GM23338 (cell line): ENCODE results near the gene STX17. TPM values are rescaled to one million over a fixed set of nuclear protein-coding genes. Genes with fewer than 3 reads are reported as not detected.

ENCODE experiments used
- ATAC-seq: fragments of 200-7000 bp; cut with Tn5 transposase; 3 replicates; pipeline ENCODE4 v1.9.1; 2020
- DNase-seq: peaks from one replicate; pipeline ENCODE4 v3.0.0-alpha.2; 2015; ENCODE audit warnings: low spot score
- H2AFZ ChIP-seq: fragments of 200-600 bp; sonication (generic); 2 replicates; pipeline ENCODE4 v1.8.0; 2016; ENCODE audit warnings: antibody characterized with exemption, mild to moderate bottlenecking, moderate library complexity
- H3F3A ChIP-seq: fragments of 200-600 bp; sonication (generic); replicated peaks from 2 replicates; pipeline ENCODE4 v1.8.0; 2017; ENCODE audit warnings: antibody characterized with exemption, mixed run types, low read depth
- H3K27ac ChIP-seq: fragments of 200-600 bp; sonication (generic); 2 replicates; pipeline ENCODE4 v1.6.1; 2016; ENCODE audit warnings: low read depth
- H3K27me3 ChIP-seq: fragments of 200-600 bp; sonication (generic); 2 replicates; pipeline ENCODE4 v1.8.0; 2016; ENCODE audit warnings: mild to moderate bottlenecking, mixed run types, moderate library complexity; ENCODE audit not compliant: insufficient read depth
- H3K36me3 ChIP-seq: fragments of 200-600 bp; sonication (generic); 2 replicates; pipeline ENCODE4 v1.8.0; 2016; ENCODE audit warnings: mild to moderate bottlenecking; ENCODE audit not compliant: insufficient read depth
- H3K4me1 ChIP-seq: fragments of 200-600 bp; sonication (generic); 2 replicates; pipeline ENCODE4 v1.8.0; 2016; ENCODE audit warnings: mild to moderate bottlenecking, moderate library complexity; ENCODE audit not compliant: insufficient read depth
- H3K4me2 ChIP-seq: fragments of 200-600 bp; sonication (generic); 2 replicates; pipeline ENCODE4 v1.7.1; 2017; ENCODE audit warnings: mixed run types
- H3K4me3 ChIP-seq: fragments of 200-600 bp; sonication (generic); 2 replicates; pipeline ENCODE4 v1.6.1; 2016; ENCODE audit warnings: mixed run types
- H3K79me2 ChIP-seq: fragments of 200-600 bp; sonication (generic); replicated peaks from 2 replicates; pipeline ENCODE4 v1.8.0; 2017; ENCODE audit warnings: mild to moderate bottlenecking; ENCODE audit not compliant: insufficient read depth
- H3K9me2 ChIP-seq: fragments of 200-600 bp; sonication (generic); 2 replicates; pipeline ENCODE4 v1.8.0; 2017; ENCODE audit not compliant: insufficient read depth
- H4K20me1 ChIP-seq: fragments of 200-600 bp; sonication (generic); replicated peaks from 2 replicates; pipeline ENCODE4 v1.8.0; 2017; ENCODE audit warnings: mild to moderate bottlenecking; ENCODE audit not compliant: insufficient read depth
- H3K27ac Mint-ChIP-seq: 2 replicates; pipeline ENCODE4 v1.8.0; 2020; ENCODE audit warnings: inconsistent platforms, mild to moderate bottlenecking, moderate library complexity, mixed read lengths
- H3K27me3 Mint-ChIP-seq: 3 replicates; pipeline ENCODE4 v1.8.0; 2022; ENCODE audit warnings: low read depth, mild to moderate bottlenecking, moderate library complexity, mixed read lengths, inconsistent platforms; ENCODE audit not compliant: insufficient read depth, poor library complexity
- H3K36me3 Mint-ChIP-seq: 3 replicates; pipeline ENCODE4 v1.8.0; 2021; ENCODE audit warnings: low read depth, mild to moderate bottlenecking, inconsistent platforms, moderate library complexity, mixed read lengths
- H3K4me1 Mint-ChIP-seq: 3 replicates; pipeline ENCODE4 v1.8.0; 2020; ENCODE audit warnings: mild to moderate bottlenecking, inconsistent platforms, mixed read lengths
- H3K4me3 Mint-ChIP-seq: 3 replicates; pipeline ENCODE4 v1.8.0; 2021; ENCODE audit warnings: moderate library complexity, mild to moderate bottlenecking, inconsistent platforms, mixed read lengths
- H3K9me3 Mint-ChIP-seq: 3 replicates; pipeline ENCODE4 v1.8.0; 2020; ENCODE audit warnings: moderate library complexity, mild to moderate bottlenecking, inconsistent platforms, mixed read lengths
- CREB1 ChIP-seq: fragments of 250-450 bp; sonication (Bioruptor Pico); IDR thresholded peaks from 2 replicates; pipeline ENCODE4 v1.5.0; 2020; ENCODE audit warnings: low read depth, mild to moderate bottlenecking, moderate library complexity
- CTCF ChIP-seq, 2 experiments: fragments of 200-600 bp in 1 of 2; sonication (generic) in 1 of 2; conservative IDR thresholded peaks; 2 replicates each; pipeline versions ENCODE4 v1.5.1 to v1.6.1; 2016 to 2017; ENCODE audit warnings: antibody characterized with exemption in 2 of 2, low read depth in 2 of 2, mild to moderate bottlenecking in 2 of 2, moderate library complexity in 1 of 2
- EZH2 ChIP-seq: fragments of 200-600 bp; sonication (generic); IDR thresholded peaks from one replicate; pipeline ENCODE4 v1.8.0; 2017; ENCODE audit warnings: antibody characterized with exemption, mild to moderate bottlenecking, low read depth; ENCODE audit not compliant: unreplicated experiment
- EZH2phosphoT487 ChIP-seq: fragments of 200-600 bp; sonication (generic); IDR thresholded peaks from one replicate; pipeline ENCODE4 v1.8.1; 2018; ENCODE audit warnings: antibody characterized with exemption; ENCODE audit not compliant: unreplicated experiment
- JUNB ChIP-seq: IDR thresholded peaks from one replicate; pipeline ENCODE4 v1.6.1; 2016; ENCODE audit warnings: antibody characterized with exemption; ENCODE audit not compliant: unreplicated experiment
- NANOG ChIP-seq: IDR thresholded peaks from 2 replicates; pipeline ENCODE4 v1.6.1; 2016; ENCODE audit warnings: antibody characterized with exemption, borderline replicate concordance
- POLR2AphosphoS5 ChIP-seq: IDR thresholded peaks from 2 replicates; pipeline ENCODE4 v1.6.1; 2016; ENCODE audit warnings: antibody characterized with exemption, low read depth
- REST ChIP-seq: IDR thresholded peaks from one replicate; pipeline ENCODE4 v1.6.1; 2018; ENCODE audit warnings: antibody characterized with exemption; ENCODE audit not compliant: unreplicated experiment
- STAT1 ChIP-seq: IDR thresholded peaks from one replicate; pipeline ENCODE4 v1.6.1; 2016; ENCODE audit warnings: antibody characterized with exemption; ENCODE audit not compliant: unreplicated experiment
- ZNF114 ChIP-seq: fragments of 250-450 bp; sonication (Bioruptor Pico); IDR thresholded peaks from 2 replicates; pipeline ENCODE4 v1.5.0; 2020; ENCODE audit warnings: mild to moderate bottlenecking, moderate library complexity
- ZNF331 ChIP-seq: fragments of 250-450 bp; sonication (Bioruptor Pico); IDR thresholded peaks from 2 replicates; pipeline ENCODE4 v1.5.0; 2020; ENCODE audit warnings: low read depth, mild to moderate bottlenecking, moderate library complexity
- ZNF462 ChIP-seq: fragments of 250-450 bp; sonication (Bioruptor Pico); IDR thresholded peaks from 2 replicates; pipeline ENCODE4 v1.5.0; 2020; ENCODE audit warnings: mild to moderate bottlenecking, moderate library complexity
- polyA plus RNA-seq: library from polyadenylated mRNA; unstranded; fragments of >200 nt; fragmentation: Nextera tagmentation; extraction: Ambion mirVana; gene quantifications from 2 replicates; pipeline ENCODE4 v1.2.1, GENCODE V29; 2016
- total RNA-seq: library from RNA; depleted of rRNA; stranded (reverse); fragments of >200 nt; shearing (Covaris generic); gene quantifications from 2 replicates; pipeline ENCODE4 v1.2.3, GENCODE V29; 2014
- TF ChIP-seq, protein P1 (sequence below): IDR thresholded peaks from 2 replicates; pipeline ENCODE4 v1.6.1; 2016; ENCODE audit warnings: antibody characterized with exemption

Gene STX17
- total and polyA plus RNA-seq, 2 experiments from 2014 or later: 12.9 to 24.2 TPM

- no peak overlapping the region for H2AFZ ChIP-seq
- no peaks in the 10 kb centered on the region for H3K36me3 ChIP-seq
- DNase-seq: no peak
- no peaks in the 10 kb centered on the region for H4K20me1 ChIP-seq
- H3K79me2 ChIP-seq: no peaks in the 10 kb centered on the region
- peaks cover 3% of the 10 kb centered on the region; the same call in 1 of the 2 replicates for H3K4me1 ChIP-seq
- H3K27ac ChIP-seq: no peak overlapping the region
- H3K9me3 Mint-ChIP-seq: no peaks in the 10 kb centered on the region
- no peak for ATAC-seq
- TF ChIP-seq, protein P1, sequence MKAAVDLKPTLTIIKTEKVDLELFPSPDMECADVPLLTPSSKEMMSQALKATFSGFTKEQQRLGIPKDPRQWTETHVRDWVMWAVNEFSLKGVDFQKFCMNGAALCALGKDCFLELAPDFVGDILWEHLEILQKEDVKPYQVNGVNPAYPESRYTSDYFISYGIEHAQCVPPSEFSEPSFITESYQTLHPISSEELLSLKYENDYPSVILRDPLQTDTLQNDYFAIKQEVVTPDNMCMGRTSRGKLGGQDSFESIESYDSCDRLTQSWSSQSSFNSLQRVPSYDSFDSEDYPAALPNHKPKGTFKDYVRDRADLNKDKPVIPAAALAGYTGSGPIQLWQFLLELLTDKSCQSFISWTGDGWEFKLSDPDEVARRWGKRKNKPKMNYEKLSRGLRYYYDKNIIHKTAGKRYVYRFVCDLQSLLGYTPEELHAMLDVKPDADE: no peak
- TF ChIP-seq EZH2: no peak
- no peak for TF ChIP-seq NANOG
- no peak for TF ChIP-seq POLR2AphosphoS5
- TF ChIP-seq REST: no peak
- no peak for TF ChIP-seq CREB1
- TF ChIP-seq STAT1: no peak
- no peak for TF ChIP-seq EZH2phosphoT487
- TF ChIP-seq JUNB: no peak
- no peak for TF ChIP-seq CTCF (conservative IDR thresholded peaks at IDR 0.05; ENCODE audit: low read depth in 2 of 2)
- TF ChIP-seq ZNF114: no peak
- no peak for TF ChIP-seq ZNF462
- TF ChIP-seq ZNF331 (CRISPR knock-in tag): no peak
- no peaks in the 10 kb centered on the region for H3K36me3 Mint-ChIP-seq
- H3F3A ChIP-seq: no peaks in the 10 kb centered on the region
- peaks cover 17% of the 10 kb centered on the region for H3K4me1 Mint-ChIP-seq
- no peak overlapping the region for H3K4me3 Mint-ChIP-seq
- H3K4me3 ChIP-seq: no peak overlapping the region
- H3K9me2 ChIP-seq: no peaks in the 10 kb centered on the region
- no peaks in the 10 kb centered on the region for H3K27me3 Mint-ChIP-seq
- no peak overlapping the region for H3K27ac Mint-ChIP-seq
- no peak overlapping the region for H3K4me2 ChIP-seq
- H3K27me3 ChIP-seq: no peaks in the 10 kb centered on the region
These were observed 56.3 kb downstream of the STX17 start for GRCh38 chr9:99962680-99963261.
